Stimulated activated naive CD8-positive, alpha-beta T cell treated with anti-CD3 and anti-CD28 coated beads, Interleukin-15, Interleukin-2, amounts not matched to agents 100 ng/mL and 50 ng/mL, for 24 hours (primary cell): ENCODE measurements around the gene TOMT.

Experiments used
- H3K27ac Mint-ChIP-seq: one replicate; pipeline ENCODE4 v1.8.0; 2021; ENCODE audit warnings: mild to moderate bottlenecking, mixed read lengths
- H3K27me3 Mint-ChIP-seq: one replicate; pipeline ENCODE4 v1.8.0; 2021; ENCODE audit warnings: mixed read lengths
- H3K36me3 Mint-ChIP-seq: one replicate; pipeline ENCODE4 v1.8.0; 2021; ENCODE audit warnings: low read depth, mixed read lengths
- H3K4me1 Mint-ChIP-seq: one replicate; pipeline ENCODE4 v1.8.0; 2021; ENCODE audit warnings: low read depth, mixed read lengths
- H3K4me3 Mint-ChIP-seq: one replicate; pipeline ENCODE4 v1.8.0; 2021; ENCODE audit warnings: mild to moderate bottlenecking, mixed read lengths
- H3K9me3 Mint-ChIP-seq: one replicate; pipeline ENCODE4 v1.8.0; 2021; ENCODE audit warnings: mixed read lengths

Gene TOMT

DNA sequence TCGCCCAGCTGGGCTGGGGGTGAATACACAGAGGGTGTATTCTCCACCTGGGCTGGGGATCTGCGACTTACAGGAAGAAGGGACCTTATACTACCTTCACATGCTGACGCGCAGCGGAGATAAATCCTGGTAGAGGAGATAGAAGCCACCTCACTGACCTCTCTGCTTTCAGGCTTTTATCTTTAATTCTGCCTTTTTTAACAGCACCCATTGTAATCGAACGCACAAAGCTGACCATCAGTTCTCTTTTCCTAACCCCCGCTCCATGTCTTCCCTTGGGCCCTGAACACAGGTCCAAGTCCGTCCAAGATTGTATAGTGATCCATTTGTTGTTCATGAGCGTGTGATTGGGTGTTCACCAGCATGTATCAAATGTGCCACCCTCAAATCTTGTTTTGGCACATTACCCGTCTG lies 2.0 kb upstream of the TOMT start:
- Mint-ChIP-seq H3K36me3 (peaks cover 11% of the 10 kb centered on the region), H3K27me3 (no peaks in the 10 kb centered on the region), H3K4me1 (peaks cover 38% of the 10 kb centered on the region), H3K9me3 (no peaks in the 10 kb centered on the region), H3K4me3 (peak overlapping the region; percentile 92), H3K27ac (peak overlapping the region; percentile 94)

DNA sequence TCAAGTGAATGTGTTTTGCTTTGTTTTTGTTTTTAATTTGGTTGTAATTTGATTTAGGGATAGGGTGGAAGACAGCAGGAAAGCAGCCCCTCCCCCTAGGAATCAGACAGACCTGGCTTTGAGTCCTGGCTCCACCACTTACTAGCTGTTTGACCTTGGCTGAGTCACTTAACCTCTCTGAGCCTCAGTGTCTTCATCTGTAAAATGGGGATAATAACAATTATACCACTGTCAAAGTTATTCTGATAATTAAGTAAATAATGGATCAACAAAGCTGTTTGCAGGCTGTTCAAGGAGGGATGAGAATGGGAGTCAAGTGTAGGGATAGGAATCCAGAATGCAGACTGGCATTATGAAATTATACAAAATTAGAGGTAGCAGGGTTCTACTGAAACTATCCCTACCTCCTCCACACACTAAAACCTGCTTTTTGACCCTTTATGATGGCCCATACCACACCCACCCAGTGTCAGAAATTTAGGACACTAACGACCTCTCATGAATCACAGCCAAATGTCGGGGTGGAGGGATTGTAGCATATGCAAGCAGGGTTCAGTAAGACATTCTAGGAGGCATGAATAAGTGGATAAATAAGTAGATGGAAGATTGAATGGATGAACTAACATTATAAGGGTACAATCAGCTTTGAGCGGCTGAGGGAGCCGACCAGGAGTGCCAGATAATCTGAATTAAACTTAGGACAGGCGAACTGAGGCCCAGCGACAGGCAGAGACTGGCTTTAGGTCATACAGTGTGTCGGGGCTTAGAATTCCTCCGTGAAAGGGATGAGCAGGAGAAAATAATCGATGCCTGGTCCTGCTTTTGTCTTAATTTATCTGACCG lies 5.8 kb downstream of the TOMT start:
- Mint-ChIP-seq H3K27ac (peak overlapping the region; percentile 100), H3K36me3 (peaks cover 5% of the 10 kb centered on the region), H3K4me3 (peak overlapping the region; percentile 96), H3K4me1 (peaks cover 20% of the 10 kb centered on the region), H3K9me3 (no peaks in the 10 kb centered on the region), H3K27me3 (no peaks in the 10 kb centered on the region)

DNA sequence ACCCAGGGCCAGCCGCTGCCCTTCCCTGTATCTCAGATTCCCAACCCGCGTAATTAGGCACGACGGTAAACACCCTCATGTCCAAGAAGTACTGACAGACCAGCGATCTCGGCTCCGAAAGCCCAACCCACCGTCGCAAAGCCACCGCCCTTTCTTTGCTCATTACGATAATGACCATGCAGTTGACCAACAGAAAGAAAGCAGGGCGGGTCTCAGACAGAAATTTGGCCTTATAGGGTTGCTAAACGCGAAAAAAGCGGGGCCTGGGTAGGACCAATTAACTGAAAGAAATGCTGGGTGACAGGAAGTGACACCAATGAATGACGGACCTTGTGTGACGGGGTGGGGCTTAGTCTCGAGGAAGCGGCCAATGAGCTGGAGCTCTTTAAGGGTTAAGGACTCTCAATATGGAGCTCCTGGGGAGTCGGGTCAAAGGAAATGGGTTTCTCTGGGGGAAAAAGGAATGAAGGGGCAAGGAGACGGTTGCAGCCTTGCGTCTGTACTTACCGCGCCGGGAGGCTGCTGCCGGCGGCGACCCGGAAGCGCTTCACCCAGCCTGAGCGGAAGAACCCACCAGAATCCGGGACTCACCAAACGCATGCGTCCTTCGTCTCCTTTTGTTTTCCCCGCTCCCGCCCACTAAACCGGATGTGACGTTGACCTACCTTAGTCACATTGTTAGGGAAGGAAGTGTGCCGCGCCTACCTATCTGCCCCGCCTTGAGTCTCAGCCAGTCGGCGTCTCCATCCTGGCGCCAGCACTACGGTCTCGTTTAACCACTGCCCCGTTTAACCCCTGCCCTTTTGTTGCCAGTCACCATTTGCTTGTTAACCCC lies 6.6 kb downstream of the TOMT start, which contains the start of gene ANAPC15:
Gene ANAPC15, minus strand, starts transcription at position 553 of the 835 bp plus-strand sequence. CDS start 1,419 bp downstream, outside the sequence.
- H3K4me3 Mint-ChIP-seq = peak within 1 kb of the TSS; percentile 96
- H3K27me3 Mint-ChIP-seq = no peaks in the 10 kb centered on the region
- H3K4me1 Mint-ChIP-seq = peaks cover 20% of the 10 kb centered on the region

DNA sequence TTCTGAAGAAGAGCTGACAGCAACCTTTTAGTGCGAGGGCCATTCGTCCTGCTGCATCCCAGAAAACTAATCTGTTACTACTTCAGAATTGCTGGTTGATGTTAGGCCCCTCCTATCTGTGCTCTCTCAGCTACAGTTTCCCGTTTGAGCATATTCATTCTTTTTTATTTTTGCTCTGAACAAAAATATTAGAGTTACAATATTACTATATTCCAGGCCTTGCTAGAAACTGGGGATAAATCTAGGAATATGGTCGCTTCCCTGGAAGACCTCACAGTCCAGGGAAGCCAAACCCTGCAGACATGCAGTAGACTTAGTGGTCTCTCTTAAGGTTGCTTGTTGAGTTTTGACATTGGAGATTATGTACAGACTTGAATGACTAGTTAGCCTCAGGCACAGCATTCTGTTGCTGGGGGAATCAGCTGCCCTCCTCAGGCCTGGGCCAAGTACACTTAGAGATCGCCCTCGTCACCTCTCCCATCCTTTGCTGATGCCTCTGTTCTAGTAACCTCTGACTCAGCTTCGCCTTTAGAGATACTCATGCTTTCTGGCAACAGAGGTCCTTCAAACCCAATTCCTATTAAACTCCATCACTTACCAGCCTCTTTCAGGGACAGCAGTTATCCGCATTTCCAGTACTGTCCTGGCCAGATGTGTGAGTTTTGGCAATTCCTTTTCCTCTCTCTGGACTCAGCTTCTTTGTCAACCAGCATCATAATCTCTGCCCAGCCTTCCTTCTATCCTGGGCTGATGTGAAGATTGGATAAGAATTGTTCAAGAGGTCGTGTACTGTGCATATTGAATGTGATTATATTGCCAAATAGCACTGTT lies 7.5 kb downstream of the TOMT start:
- peaks cover 3% of the 10 kb centered on the region for H3K27me3 Mint-ChIP-seq

More for the DNA sequence above, 6.6 kb downstream of the TOMT start, which contains the start of gene ANAPC15:
- peak within 1 kb of the TSS; percentile 100 for H3K27ac Mint-ChIP-seq
- peaks cover 5% of the 10 kb centered on the region for H3K36me3 Mint-ChIP-seq
- H3K9me3 Mint-ChIP-seq = no peaks in the 10 kb centered on the region

DNA sequence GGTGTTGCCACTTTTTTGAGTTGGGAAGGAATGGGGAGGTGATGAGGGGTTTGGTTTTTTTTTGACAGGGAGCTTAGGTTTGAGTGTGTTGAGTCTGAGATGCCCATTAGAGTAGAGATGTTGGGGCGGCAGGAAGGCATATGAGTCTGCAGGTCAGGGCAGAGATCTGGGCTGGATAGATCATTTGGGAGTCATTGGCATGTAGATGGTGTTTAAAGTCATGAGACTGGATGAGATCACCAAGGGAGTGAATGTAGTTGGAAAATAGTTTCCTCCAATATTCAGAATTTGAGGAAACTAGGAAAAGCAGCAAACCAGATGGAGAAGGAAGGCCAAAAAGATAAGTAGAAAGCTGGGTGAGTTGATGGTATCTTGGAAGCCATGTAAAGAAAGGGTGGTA lies 8.8 kb downstream of the TOMT start:
- no peak overlapping the region for H3K27ac Mint-ChIP-seq
- peaks cover 7% of the 10 kb centered on the region for H3K27me3 Mint-ChIP-seq
- H3K36me3 Mint-ChIP-seq = peaks cover 5% of the 10 kb centered on the region
- H3K9me3 Mint-ChIP-seq = no peaks in the 10 kb centered on the region
- peaks cover 20% of the 10 kb centered on the region for H3K4me1 Mint-ChIP-seq
- H3K4me3 Mint-ChIP-seq = no peak overlapping the region

More for the DNA sequence above, 7.5 kb downstream of the TOMT start:
- Mint-ChIP-seq H3K9me3 (no peaks in the 10 kb centered on the region), H3K4me1 (peaks cover 20% of the 10 kb centered on the region), H3K27ac (peak overlapping the region; percentile 100), H3K36me3 (peaks cover 5% of the 10 kb centered on the region), H3K4me3 (peak overlapping the region; percentile 96)

DNA sequence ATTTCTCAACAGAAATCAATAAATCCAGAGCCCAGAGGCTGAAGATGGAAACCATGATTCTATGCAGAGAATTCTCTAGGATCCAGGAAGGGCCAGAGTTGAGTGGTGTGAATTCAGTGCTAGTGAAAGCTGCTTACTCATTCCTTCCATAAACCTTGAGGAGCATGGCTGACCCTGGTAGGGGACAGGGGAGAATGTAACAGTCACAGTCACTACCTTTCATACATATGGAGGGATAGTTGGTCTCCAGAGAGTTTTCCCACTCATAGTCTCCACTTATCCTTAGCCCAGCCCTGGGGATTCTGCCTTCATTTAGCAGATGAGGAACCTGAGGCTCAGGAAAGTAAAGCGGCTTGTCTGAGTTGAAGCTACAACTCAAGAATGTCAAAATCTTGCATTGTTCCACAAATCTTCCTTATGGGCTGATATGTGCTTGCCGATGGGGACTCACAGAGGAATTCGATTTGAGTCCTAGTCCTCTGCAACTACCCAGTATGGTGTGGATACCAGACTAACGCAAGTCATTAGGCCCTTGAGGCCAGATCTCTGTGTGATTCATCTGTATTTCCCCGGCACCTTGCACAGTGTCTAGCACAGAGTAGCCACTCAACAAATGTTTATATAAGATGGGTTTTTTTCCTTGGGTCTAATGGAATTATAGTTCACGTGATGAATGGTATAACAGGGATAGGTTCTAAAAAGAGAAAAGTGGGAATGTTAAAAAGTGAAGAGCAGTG lies 10.5 kb downstream of the TOMT start:
- Mint-ChIP-seq H3K9me3 (no peaks in the 10 kb centered on the region), H3K27ac (no peak overlapping the region), H3K4me3 (no peak overlapping the region), H3K36me3 (no peaks in the 10 kb centered on the region), H3K4me1 (peaks cover 18% of the 10 kb centered on the region), H3K27me3 (peaks cover 11% of the 10 kb centered on the region)

DNA sequence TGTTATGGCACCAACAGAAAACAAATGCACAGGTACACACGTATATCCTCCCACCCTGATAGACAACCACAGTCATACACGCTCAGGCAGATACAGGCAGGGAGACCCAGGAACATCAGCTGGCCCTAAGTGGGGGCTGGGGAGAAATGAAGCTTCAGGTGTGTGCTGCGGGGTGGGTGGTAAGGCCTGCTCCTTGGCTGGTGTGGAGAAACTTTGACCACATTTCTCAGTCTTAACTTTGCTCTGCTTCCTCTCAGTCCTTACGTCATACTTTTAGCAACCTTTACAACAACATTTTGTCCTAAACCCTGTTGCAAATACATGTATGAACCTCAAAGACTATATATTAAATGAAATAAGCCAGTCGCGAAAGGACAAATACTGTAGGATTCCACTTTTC lies 13.5 kb downstream of the TOMT start:
- Mint-ChIP-seq H3K4me1 (no peaks in the 10 kb centered on the region), H3K36me3 (no peaks in the 10 kb centered on the region), H3K9me3 (no peaks in the 10 kb centered on the region), H3K4me3 (no peak overlapping the region), H3K27me3 (peaks cover 11% of the 10 kb centered on the region), H3K27ac (no peak overlapping the region)

DNA sequence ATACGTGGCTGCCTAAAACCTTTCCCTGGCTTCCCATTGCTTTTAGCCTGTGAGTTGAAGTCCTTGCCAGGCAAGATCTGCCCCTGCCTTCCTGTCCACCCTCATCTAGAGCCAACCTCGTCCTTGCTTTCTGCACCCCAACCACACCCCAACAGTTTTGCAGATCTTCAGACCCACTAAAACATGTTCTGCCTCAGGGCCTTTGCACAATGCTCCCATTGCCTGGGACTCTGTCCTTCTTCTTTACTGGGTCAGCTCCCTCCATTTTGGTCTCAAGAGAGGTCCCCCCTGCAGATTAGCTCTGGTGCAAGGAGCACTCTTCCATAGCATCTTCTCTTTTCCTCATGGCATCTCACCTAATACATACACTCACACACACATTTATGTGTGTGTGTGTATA lies 15.2 kb downstream of the TOMT start:
- no peak overlapping the region for H3K4me3 Mint-ChIP-seq
- peaks cover 11% of the 10 kb centered on the region for H3K27me3 Mint-ChIP-seq
- no peaks in the 10 kb centered on the region for H3K4me1 Mint-ChIP-seq
- no peaks in the 10 kb centered on the region for H3K36me3 Mint-ChIP-seq
- H3K27ac Mint-ChIP-seq = no peak overlapping the region
- H3K9me3 Mint-ChIP-seq = no peaks in the 10 kb centered on the region

DNA sequence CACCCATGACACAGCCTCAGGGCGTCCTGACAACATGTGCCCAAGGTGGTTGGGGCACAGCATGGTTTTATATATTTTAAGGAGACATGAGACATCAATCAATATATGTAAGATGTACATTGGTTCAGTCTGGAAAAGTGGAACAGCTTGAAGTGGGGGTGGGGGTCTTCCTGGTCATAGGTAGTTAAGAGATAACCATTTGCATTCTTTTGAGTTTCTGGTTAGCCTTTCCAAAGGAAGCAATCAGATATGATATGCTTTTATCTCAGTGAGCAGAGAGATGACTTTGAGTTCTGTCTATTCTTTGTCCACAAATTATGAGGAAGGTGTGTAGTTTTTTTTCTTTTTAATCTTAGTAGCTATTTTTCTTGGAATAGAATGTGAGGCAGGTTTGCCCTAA lies 16.9 kb downstream of the TOMT start:
- Mint-ChIP-seq H3K27ac (no peak overlapping the region), H3K4me3 (no peak overlapping the region), H3K36me3 (peaks cover under 1% of the 10 kb centered on the region), H3K9me3 (peaks cover under 1% of the 10 kb centered on the region), H3K4me1 (no peaks in the 10 kb centered on the region), H3K27me3 (peaks cover 10% of the 10 kb centered on the region)

DNA sequence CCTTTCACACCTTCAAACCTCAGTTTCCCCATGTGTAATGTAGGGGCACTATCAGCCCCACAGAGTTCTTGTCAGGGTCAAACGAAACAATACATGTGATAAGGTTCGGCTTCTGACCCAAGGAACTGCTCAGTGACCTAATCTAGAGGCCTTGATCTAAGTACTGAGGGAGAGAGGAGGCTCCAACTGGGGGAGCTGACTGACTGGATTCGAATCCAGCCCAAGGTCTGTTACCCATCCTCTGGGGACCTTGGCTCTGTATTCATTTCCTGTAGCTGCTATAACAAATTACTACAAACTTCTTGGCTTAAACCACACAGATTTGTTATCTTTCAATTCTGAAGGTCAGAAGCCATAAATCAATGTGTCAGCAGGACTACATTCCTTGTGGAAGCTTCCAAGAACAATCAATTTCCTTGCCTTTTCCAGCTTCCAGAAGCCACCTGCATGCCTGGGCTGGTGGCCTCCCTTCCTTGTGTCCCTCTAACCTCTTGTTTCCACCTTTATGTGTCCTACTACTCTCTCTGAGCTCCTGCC lies 17.5 kb downstream of the TOMT start:
- no peak overlapping the region for H3K27ac Mint-ChIP-seq
- H3K9me3 Mint-ChIP-seq = peaks cover 4% of the 10 kb centered on the region
- H3K27me3 Mint-ChIP-seq = peaks cover 8% of the 10 kb centered on the region
- no peaks in the 10 kb centered on the region for H3K4me1 Mint-ChIP-seq
- H3K36me3 Mint-ChIP-seq = peaks cover 4% of the 10 kb centered on the region
- no peak overlapping the region for H3K4me3 Mint-ChIP-seq

DNA sequence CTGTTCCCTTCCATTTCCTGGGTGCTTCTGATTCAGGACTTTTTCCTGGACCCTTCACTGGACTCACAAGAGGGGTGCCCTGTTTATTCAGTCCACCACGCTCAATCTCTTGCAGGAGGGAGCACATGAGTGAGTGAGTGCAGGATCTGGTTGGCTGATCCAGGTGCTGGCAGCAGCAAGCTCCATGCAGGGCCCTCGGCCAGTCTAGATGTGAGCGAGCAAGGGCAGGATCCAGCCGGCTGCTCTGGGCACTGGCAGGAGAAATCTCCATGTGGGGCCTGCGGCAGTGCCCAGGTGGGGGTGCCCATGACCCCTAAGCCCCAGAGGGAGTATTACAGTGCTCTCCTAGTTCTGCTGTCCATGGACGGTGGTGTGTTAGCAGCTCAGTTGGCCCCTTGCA lies 18.3 kb downstream of the TOMT start:
- no peaks in the 10 kb centered on the region for H3K4me1 Mint-ChIP-seq
- H3K36me3 Mint-ChIP-seq = peaks cover 11% of the 10 kb centered on the region
- H3K9me3 Mint-ChIP-seq = peaks cover 11% of the 10 kb centered on the region
- no peak overlapping the region for H3K4me3 Mint-ChIP-seq
- H3K27ac Mint-ChIP-seq = no peak overlapping the region
- peaks cover 9% of the 10 kb centered on the region for H3K27me3 Mint-ChIP-seq

DNA sequence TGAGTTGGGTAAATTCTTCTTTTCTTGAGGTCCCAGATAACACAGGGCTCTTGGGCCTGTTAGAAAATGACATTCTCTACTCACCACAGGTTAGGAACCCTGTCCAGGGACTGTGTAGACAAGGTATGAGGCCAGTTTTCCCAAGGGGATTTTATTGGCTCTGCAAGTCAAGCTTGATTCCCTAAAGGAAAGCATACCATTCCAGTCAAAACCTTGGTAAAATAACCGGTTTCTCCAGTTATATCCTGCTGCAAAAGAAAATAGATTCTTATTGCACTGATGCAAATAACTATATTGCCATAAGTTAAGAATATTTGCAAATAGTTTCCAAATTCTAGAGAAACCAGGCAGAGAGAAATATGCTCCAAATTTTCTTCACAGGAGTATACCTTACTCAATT lies 20.2 kb downstream of the TOMT start:
- H3K9me3 Mint-ChIP-seq = peaks cover 14% of the 10 kb centered on the region
- no peak overlapping the region for H3K4me3 Mint-ChIP-seq
- H3K27me3 Mint-ChIP-seq = peaks cover 9% of the 10 kb centered on the region
- no peak overlapping the region for H3K27ac Mint-ChIP-seq
- H3K4me1 Mint-ChIP-seq = no peaks in the 10 kb centered on the region
- H3K36me3 Mint-ChIP-seq = peaks cover 15% of the 10 kb centered on the region

DNA sequence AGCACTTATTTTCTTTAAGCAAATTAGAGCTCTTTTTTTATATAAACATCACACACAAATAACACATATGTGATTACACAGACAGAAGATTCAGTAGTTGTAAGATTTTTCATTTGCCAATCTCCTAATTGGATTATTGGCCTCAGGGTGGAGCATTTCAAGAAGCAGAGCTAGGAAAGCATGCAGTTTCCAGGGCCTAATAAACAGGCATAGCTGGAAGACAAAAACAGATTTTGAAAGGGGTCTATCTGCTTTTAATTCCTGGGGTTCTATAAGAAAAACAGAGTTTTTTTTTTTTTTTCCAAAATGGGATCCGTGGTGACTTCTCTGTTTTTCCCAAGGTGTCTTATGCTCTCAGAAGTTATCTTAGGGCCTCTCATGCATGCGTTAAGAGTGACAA lies 22.2 kb downstream of the TOMT start:
- no peaks in the 10 kb centered on the region for H3K4me1 Mint-ChIP-seq
- no peak overlapping the region for H3K27ac Mint-ChIP-seq
- peaks cover 15% of the 10 kb centered on the region for H3K27me3 Mint-ChIP-seq
- peaks cover 15% of the 10 kb centered on the region for H3K36me3 Mint-ChIP-seq
- peaks cover 14% of the 10 kb centered on the region for H3K9me3 Mint-ChIP-seq
- no peak overlapping the region for H3K4me3 Mint-ChIP-seq

DNA sequence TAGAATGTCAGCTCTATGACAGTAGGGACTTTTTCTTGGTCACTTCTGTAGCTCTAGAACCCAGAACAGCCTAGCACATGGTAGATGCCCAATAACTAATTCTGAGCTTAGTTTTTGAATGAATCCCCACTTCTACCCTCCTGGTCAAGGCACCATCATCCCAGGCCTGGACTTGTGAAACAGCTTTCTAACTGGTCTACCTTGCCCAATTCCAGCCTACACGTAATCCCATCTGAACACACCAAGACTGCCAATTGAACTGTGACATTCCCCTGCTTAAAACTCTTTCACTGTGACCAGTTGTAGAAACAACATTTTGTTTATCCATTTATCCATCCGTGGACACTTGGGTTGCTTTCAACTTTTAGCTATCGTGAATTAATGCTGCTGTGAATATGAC lies 23.7 kb downstream of the TOMT start:
- Mint-ChIP-seq H3K27me3 (peaks cover 18% of the 10 kb centered on the region), H3K9me3 (peaks cover 14% of the 10 kb centered on the region), H3K4me1 (no peaks in the 10 kb centered on the region), H3K27ac (no peak overlapping the region), H3K36me3 (peaks cover 15% of the 10 kb centered on the region), H3K4me3 (no peak overlapping the region)
